Stimulated activated CD4-positive, alpha-beta T cell treated with anti-CD3 and anti-CD28 coated beads, Interleukin-2, amount 100 ng/mL, for 24 hours (primary cell): ENCODE results near the gene VRK2.

Experiments used
- DNase-seq, 2 donors: peaks; one replicate each; pipeline ENCODE4 v3.0.0-alpha.2; 2020

Gene VRK2

DNA sequence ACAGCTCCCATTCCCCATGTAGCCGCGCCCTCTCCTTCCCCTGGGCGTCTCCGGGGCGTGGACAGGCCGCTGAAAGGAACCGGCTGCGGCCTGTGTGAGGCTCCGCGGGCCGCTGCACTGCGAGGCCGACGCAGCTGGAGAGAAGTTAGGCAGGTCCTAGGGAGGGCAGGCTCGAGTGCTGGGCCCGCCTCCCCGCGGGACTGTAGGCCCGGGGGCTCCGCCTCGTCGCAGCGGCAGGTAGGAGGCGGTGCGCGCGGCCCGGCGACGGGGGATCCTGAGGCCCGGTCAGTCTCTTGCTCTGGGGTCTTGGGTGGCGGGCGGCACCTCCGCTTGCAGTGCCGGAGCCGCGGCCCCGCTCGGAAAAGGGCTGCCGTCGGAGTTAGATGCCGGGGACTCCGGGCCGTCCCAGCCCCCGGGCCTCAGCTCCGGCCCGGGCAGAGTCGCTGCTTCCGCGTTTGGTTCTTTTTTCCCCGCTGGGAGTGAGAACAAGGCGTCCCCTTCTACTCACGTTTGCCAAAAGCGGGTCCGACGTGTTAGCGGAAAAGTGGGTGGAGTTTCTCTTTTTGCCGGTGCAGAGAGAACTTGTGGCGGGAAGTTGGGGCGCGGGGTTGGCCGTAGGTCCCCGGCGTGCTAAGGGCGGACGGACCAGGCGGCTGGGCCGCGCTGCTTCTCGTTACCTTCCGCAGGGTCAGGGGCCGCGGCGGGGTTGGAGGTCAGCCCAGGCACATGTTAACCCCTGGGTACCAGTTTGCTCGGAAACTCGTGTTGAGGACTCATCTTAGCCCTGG, at the start of gene VRK2:
VRK2 (plus strand) TSS at position 222 of the 788 bp plus-strand sequence. CDS start 2,026 bp downstream, outside the sequence.
- peak; percentile 84 for DNase-seq

DNA sequence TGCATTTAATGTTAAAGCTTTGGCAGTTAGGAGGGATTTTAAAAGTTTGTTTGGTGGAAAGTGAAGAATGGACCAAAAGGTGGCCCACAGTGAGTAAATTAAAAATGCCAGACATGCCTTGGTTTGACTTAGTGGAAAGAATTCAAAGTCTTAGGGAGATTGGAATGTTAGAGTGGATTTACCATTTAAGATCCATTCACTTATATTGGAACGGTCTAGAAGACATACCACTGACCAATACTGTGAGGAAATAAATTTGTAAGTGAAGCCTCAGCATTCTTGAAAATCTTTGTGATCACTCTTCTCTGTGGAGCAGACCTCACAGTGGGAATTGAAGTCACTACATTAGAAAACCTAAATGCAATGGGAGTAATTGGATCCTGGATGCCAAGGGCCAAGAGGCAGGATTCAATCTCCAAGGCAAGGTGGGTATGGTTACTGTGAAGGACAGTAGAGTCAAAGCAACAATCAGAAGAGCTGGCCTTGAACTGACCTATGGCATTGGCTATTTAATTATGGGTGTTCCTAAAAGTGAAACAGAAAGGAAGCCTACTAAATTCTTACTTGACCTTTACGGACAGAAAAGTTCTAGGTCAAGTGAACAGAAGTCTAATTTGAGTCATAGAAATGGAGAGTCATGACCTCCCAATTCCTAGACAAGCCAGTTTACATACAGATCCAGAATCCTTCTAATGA, 40.2 kb upstream of the VRK2 start:
- no peak for DNase-seq

GRCh38 chr2:58006952-58007284, 39.7 kb upstream of the VRK2 start:
- DNase-seq = no peak

- no peak for DNase-seq
Observed at GRCh38 chr2:58010599-58010998, 36.0 kb upstream of the VRK2 start.

DNA sequence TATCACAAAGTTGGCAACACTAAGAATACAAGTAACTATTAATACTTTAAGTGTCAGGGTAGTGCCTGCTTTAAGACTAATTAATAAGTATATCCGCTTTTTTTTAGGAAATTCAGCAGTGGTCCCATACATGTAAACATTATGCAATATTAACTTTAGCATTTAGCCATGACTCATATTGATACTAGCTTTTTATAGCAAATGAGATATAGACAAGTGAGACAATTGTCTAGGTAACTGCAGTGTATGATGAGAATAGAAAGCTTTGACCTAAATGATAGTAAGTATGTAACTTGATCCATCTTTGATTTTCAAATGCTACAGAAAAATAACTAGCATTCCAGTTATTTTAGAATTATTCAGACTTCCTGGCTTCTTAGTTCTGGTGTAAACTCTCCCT, 27.4 kb upstream of the VRK2 start:
- no peak for DNase-seq

DNA sequence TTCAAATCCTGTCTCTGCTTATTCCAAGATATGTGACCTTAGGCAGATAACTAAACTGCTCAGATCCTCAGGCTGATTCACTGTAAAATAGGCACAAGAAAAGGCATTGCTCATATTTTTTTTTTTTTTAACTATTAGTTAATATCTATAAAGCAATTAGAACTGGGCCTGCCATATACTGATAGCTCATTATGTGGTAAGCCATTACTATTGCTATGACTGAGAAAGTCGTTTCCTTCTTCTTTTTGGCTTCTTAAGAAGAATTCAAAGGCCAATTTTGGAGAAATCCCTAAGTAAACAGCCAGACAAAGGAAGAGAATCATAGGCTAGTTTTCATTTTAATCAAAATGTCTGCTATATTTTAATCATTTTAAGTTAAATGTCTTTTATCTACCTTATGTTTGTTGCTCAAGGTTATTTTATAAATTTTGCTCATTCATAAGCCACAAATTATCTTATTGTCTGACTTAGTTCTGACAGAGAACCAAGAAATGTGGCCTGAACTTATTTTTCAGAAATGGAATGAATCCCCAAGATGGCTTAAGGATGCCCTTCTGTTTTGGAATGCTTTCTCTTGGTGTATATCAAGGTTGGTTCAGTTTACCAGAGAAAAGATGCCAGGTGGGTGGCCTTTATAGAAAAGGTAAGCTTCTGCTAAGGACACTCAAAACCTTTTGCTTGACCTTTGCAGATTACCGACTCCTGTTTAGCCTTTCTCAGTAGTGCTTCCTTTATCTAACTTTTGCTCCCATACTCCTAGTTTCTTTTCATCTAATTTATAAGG, 21.3 kb upstream of the VRK2 start:
- DNase-seq = no peak

DNA sequence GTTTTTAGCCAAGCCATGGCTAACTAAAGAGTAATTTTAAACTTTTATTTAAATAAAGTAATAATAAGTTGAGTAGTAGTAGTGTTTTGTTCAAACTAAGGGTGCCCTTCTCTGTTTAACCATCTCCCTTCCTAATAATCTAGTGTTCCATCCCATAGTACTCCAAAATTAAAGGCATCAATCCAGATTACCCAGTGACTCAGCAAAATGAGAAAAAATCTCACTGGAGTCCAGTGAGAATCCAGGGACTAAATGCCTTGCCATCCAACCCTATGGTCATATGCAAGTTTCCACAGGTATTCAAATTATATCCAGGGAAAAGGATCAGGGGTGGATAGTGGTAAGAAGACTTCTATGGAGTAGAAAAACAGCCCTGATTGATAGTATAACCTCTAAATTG, 19.6 kb upstream of the VRK2 start:
- no peak for DNase-seq

- DNase-seq = no peak
Observed at GRCh38 chr2:58030771-58031170, 15.8 kb upstream of the VRK2 start.

- DNase-seq = no peak
Observed at GRCh38 chr2:58032016-58032763, 14.4 kb upstream of the VRK2 start.

- DNase-seq = no peak
Observed at GRCh38 chr2:58032764-58033080, 13.9 kb upstream of the VRK2 start.

DNA sequence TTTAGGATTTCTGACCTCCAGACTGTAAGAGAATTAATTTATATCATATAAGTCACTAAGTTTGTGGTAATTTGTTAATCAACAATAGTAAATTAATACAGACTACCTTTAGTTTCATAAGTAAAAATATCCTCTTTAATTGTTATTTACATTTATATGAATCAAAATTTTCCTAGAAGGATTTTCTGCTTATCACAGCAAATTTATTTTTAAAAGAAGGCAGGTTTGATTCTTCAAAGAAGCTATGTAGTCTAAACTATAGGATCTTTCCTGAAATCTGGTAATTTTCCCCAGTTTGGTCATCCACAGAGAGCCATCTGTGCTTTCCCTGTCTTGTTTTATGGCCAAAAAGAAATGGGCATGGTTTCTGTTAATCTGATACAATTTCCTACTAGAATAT, 13.1 kb upstream of the VRK2 start:
- DNase-seq = no peak

DNA sequence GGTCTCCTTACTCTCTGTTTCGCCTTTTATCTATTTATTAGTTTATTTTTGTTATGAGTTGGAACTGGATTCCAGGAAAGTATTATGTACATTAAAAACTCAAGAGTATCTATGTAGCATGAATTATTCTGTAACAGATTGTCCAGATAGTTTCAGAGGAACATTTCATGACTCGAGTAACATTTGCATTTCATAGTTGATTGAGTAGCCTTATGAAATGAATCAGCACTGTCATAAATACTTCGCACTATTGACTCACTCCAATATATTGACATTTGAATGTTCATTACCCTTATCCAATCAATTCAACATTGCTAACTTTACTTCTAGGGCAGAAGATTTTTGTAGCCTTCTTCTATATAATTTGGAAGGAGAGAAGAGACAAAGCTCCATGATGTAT, 11.3 kb upstream of the VRK2 start:
- no peak for DNase-seq

DNA sequence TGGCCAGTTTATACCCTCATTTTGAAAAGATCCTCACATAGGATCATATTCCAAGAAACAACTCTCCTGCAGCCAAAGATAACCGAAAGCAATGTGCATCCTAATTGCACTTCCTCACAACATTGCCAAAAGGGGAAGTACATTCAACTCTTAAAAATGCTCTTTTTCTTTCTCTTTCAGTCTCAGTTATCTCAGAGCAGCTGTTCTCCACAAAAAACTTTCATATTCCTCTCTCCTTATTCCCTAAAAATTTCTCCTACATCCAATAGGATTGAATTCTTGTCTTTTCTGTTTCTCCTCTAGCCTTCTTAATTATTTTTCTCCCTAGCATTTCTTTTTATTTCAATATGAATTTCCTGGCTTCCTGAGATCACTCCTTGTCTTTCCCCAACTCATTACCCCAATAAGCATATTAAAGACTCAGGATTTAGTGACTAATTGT, 7.4 kb upstream of the VRK2 start:
- no peak for DNase-seq

DNA sequence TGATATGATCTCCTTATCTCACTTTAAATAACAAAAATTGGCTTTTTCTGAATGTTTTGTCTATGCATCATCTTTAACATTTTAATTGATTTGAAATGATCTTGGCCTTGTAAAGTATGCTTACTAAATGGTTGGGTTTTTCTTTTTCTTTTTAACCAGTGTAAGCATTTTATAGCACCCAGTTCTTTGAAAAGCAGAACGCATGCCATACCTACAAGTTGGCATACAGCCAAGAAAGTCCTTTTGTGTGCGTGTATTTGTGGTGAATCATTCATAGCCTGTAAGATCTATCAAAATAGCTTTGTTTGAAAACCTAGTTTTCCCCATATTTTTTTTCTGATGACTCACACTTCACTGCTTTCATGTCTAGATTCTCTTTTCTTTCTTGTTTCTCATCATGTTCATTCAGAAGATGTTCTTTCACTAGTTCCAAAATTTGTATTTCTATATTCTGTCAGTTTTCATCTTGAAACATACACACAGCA, 4.1 kb upstream of the VRK2 start:
- no peak for DNase-seq

DNA sequence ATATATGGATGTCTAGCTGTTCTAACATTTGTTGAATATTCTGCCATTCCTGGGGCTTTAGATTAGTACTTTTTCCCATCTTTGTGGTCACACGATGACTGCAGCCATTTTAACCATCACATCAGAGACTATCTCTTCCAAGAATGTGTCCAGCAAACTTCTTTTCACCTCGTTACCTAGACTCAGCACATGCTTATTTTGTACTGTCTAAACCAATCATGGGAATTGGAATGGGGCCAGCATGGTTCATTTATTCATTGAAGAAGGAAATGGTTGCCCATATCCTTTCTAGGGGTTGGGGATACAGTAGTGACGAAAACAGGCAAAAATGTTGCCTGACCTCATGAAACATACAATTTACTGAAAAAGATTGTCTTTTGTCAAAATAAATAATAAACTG, 2.5 kb upstream of the VRK2 start:
- DNase-seq = no peak

- DNase-seq = no peak
Observed at GRCh38 chr2:58045580-58046334, 849 bp upstream of the VRK2 start.

- DNase-seq = no peak
Observed at GRCh38 chr2:58046335-58046584, 346 bp upstream of the VRK2 start.

GRCh38 chr2:58047373-58047935, 848 bp downstream of the VRK2 start:
- DNase-seq = no peak

DNA sequence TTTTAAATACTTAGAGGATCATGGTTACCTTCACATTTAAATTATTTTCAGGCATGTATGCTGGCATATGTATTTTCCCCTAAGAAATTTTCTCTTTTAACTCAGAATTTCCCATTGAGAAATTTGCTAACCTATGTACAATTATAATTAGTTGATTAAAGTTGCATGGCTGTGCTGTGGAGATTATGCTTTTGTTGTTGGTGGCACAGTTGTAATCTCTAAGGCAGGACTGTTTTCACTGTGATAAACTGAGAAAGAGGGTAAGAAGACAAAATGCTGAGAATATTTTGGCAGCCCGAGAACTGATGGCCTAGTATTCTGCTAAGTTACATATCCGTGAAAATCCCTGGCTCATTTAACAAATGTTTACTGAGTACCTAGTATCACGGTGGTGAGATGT, 1.4 kb downstream of the VRK2 start:
- DNase-seq = no peak

- DNase-seq = no peak
Observed at GRCh38 chr2:58051445-58051844, 4.8 kb downstream of the VRK2 start.

GRCh38 chr2:58052978-58053377, 6.4 kb downstream of the VRK2 start:
- DNase-seq = no peak

GRCh38 chr2:58054264-58054663, 7.7 kb downstream of the VRK2 start:
- no peak for DNase-seq
